Measurements from ENCODE around the gene SEMA3C. TPM values are rescaled to one million over a fixed set of nuclear protein-coding genes. Genes with fewer than 3 reads are reported as not detected.

Gene SEMA3C
- polyA plus RNA-seq, 1 donor from 2014 or later: 386 TPM

DNA sequence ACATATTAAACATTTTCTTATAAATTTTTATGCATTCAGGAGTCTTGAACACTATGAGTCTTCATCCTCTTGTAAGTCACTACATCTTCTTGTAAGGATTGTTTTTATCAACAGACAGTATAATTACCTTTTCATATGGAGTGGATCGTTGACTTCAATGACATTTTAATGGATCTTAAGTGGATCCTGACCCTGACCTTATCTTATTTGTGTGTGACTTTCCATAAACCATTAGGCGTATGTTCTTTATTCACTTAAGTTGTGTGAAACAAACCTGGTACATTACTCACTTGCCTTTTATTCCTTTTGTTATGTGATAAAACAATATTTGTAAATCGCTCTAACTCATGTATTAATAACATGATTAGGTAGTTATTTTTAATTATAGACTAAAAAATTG, 18.5 kb upstream of the SEMA3C start:
- Histone ChIP-seq H3K9ac (ENCODE audit: low read length) (no peak overlapping the region), H2AFZ (ENCODE audit: low read depth, low read length) (no peak overlapping the region), H3K4me2 (ENCODE audit: low read length) (no peak overlapping the region), H4K20me1 (ENCODE audit: insufficient read depth) (no peaks in the 10 kb centered on the region), H3K4me3 (ENCODE audit: low read length) (no peak overlapping the region), H3K27me3 (ENCODE audit: insufficient read depth, low read depth, low read length) (no peaks in the 10 kb centered on the region), H3F3A (ENCODE audit: insufficient read depth, low read length, poor library complexity, severe bottlenecking) (no peaks in the 10 kb centered on the region), H3K36me3 (ENCODE audit: insufficient read depth, low read length) (no peaks in the 10 kb centered on the region), H3K9me3 (ENCODE audit: low read length) (no peaks in the 10 kb centered on the region), H3K79me2 (replicated peaks; ENCODE audit: insufficient read depth, low read length) (no peaks in the 10 kb centered on the region), H3K9me2 (ENCODE audit: insufficient read depth, low read length) (no peaks in the 10 kb centered on the region), H3K27ac (ENCODE audit: low read length) (no peak overlapping the region)
- no peak for TF ChIP-seq TAF1 (IDR thresholded peaks at IDR 0.05; ENCODE audit: low read depth)

DNA sequence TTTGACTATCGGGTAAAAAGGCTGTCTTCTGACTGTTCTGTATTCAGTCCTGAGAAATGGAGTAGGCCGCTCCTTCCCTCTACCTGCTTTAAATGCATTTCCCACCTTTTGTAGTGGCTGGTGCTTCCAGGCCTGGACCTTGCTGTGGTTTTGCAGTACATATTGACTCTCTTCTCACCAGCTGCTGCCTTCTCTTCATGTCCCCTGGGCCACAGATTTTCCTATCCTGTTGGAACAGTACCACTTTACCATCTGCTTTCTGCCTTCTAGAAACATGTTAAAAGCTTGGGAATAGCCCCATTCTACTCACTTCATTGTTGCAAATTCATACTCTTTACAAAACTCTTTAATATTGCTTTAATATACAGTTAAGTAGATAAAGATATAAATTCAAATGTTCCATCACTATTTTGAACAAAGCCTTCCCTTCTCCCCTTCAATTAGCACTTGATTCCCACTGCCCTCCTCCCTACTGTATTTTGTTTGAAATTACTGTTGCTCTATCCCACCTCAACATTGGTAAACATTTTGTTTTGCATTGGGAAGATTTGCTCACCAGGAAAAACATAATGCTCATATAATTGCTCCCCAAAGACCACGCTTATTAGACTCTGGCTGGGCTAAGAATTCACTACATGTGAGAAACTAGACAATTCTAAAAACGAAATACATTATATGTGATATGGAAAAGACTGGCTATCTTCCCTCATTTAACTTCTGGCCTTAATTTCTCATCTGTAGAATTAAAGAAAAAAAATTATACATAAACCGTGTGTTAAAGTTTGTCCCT, 17.3 kb upstream of the SEMA3C start:
- H3K79me2 ChIP-seq (replicated peaks; ENCODE audit: insufficient read depth, low read length): no peaks in the 10 kb centered on the region
- no peak overlapping the region for H3K4me2 ChIP-seq (ENCODE audit: low read length)
- H3K36me3 ChIP-seq (ENCODE audit: insufficient read depth, low read length): no peaks in the 10 kb centered on the region
- H3K27me3 ChIP-seq (ENCODE audit: insufficient read depth, low read depth, low read length): no peaks in the 10 kb centered on the region
- H3K9me2 ChIP-seq (ENCODE audit: insufficient read depth, low read length): no peaks in the 10 kb centered on the region
- H2AFZ ChIP-seq (ENCODE audit: low read depth, low read length): no peak overlapping the region
- TF ChIP-seq EP300 (conservative IDR thresholded peaks at IDR 0.05; ENCODE audit: poor library complexity, severe bottlenecking) (no peak), POLR2AphosphoS5 (IDR thresholded peaks at IDR 0.05) (no peak), TAF1 (IDR thresholded peaks at IDR 0.05; ENCODE audit: low read depth) (no peak), RAD21 (conservative IDR thresholded peaks at IDR 0.05) (no peak), SMC3 (conservative IDR thresholded peaks at IDR 0.05; ENCODE audit: poor library complexity) (no peak), MXI1 (conservative IDR thresholded peaks at IDR 0.05; ENCODE audit: poor library complexity, severe bottlenecking) (no peak), EZH2 (IDR thresholded peaks at IDR 0.05; ENCODE audit: borderline replicate concordance, insufficient read depth, low read length, poor library complexity, severe bottlenecking) (no peak)
- TF ChIP-seq, protein P1, sequence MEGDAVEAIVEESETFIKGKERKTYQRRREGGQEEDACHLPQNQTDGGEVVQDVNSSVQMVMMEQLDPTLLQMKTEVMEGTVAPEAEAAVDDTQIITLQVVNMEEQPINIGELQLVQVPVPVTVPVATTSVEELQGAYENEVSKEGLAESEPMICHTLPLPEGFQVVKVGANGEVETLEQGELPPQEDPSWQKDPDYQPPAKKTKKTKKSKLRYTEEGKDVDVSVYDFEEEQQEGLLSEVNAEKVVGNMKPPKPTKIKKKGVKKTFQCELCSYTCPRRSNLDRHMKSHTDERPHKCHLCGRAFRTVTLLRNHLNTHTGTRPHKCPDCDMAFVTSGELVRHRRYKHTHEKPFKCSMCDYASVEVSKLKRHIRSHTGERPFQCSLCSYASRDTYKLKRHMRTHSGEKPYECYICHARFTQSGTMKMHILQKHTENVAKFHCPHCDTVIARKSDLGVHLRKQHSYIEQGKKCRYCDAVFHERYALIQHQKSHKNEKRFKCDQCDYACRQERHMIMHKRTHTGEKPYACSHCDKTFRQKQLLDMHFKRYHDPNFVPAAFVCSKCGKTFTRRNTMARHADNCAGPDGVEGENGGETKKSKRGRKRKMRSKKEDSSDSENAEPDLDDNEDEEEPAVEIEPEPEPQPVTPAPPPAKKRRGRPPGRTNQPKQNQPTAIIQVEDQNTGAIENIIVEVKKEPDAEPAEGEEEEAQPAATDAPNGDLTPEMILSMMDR (IDR thresholded peaks at IDR 0.05; ENCODE audit: poor library complexity, severe bottlenecking): no peak
- TF ChIP-seq, protein P2, sequence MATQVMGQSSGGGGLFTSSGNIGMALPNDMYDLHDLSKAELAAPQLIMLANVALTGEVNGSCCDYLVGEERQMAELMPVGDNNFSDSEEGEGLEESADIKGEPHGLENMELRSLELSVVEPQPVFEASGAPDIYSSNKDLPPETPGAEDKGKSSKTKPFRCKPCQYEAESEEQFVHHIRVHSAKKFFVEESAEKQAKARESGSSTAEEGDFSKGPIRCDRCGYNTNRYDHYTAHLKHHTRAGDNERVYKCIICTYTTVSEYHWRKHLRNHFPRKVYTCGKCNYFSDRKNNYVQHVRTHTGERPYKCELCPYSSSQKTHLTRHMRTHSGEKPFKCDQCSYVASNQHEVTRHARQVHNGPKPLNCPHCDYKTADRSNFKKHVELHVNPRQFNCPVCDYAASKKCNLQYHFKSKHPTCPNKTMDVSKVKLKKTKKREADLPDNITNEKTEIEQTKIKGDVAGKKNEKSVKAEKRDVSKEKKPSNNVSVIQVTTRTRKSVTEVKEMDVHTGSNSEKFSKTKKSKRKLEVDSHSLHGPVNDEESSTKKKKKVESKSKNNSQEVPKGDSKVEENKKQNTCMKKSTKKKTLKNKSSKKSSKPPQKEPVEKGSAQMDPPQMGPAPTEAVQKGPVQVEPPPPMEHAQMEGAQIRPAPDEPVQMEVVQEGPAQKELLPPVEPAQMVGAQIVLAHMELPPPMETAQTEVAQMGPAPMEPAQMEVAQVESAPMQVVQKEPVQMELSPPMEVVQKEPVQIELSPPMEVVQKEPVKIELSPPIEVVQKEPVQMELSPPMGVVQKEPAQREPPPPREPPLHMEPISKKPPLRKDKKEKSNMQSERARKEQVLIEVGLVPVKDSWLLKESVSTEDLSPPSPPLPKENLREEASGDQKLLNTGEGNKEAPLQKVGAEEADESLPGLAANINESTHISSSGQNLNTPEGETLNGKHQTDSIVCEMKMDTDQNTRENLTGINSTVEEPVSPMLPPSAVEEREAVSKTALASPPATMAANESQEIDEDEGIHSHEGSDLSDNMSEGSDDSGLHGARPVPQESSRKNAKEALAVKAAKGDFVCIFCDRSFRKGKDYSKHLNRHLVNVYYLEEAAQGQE (IDR thresholded peaks at IDR 0.05; ENCODE audit: borderline replicate concordance): no peak
- H3K4me3 ChIP-seq (ENCODE audit: low read length): no peak overlapping the region
- H3K27ac ChIP-seq (ENCODE audit: low read length): no peak overlapping the region
- H3K9me3 ChIP-seq (ENCODE audit: low read length): no peaks in the 10 kb centered on the region
- no peaks in the 10 kb centered on the region for H3F3A ChIP-seq (ENCODE audit: insufficient read depth, low read length, poor library complexity, severe bottlenecking)
- H4K20me1 ChIP-seq (ENCODE audit: insufficient read depth): no peaks in the 10 kb centered on the region
- no peak overlapping the region for H3K9ac ChIP-seq (ENCODE audit: low read length)

Data from neural cell (in vitro differentiated cells).